Upper lobe of left lung (tissue), 4 donors: ENCODE data around the gene RFC4.

ENCODE experiments used
- CTCF ChIP-seq, 6 experiments: fragments of 450-650 bp in 4 of 6; fragments of 200-600 bp in 2 of 6; sonication (generic) in 2 of 6; IDR thresholded peaks; one replicate each; pipeline ENCODE4 v1.5.1; 2016 to 2019; ENCODE audit warnings: antibody characterized with exemption in 6 of 6
- POLR2A ChIP-seq, 4 donors: fragments of 450-650 bp; IDR thresholded peaks; one replicate each; pipeline ENCODE4 v1.5.1; 2016 to 2017; ENCODE audit warnings: antibody characterized with exemption in 4 of 4, mild to moderate bottlenecking in 2 of 4

- no peak for TF ChIP-seq CTCF (IDR thresholded peaks at IDR 0.05)
- TF ChIP-seq POLR2A (IDR thresholded peaks at IDR 0.05): no peak
These were observed 22.1 kb upstream of the RFC4 start for GRCh38 chr3:186828340-186828739.
